Transverse colon (tissue), 4 donors: ENCODE data around the gene SHROOM3. TPM values are rescaled to one million over a fixed set of nuclear protein-coding genes. Genes with fewer than 3 reads are reported as not detected.

Source experiments
- DNase-seq: peaks from one replicate; pipeline ENCODE4 v3.0.0-alpha.2; 2019
- H3K27ac ChIP-seq, 4 donors: fragments of 200-600 bp; sonication (generic); 2 replicates each; pipeline ENCODE4 v1.5.1; 2016 to 2018; ENCODE audit warnings: inconsistent platforms in 4 of 4
- H3K27me3 ChIP-seq: fragments of 200-600 bp; sonication (generic); 2 replicates; pipeline ENCODE4 v1.5.1; 2017; ENCODE audit warnings: inconsistent platforms
- H3K36me3 ChIP-seq, 4 donors: fragments of 200-600 bp; sonication (generic); 2 replicates each; pipeline ENCODE4 v1.5.1; 2017 to 2019; ENCODE audit warnings: inconsistent platforms in 4 of 4
- H3K4me1 ChIP-seq, 4 donors: fragments of 200-600 bp; sonication (generic); 2 replicates each; pipeline ENCODE4 v1.5.1; 2017 to 2020; ENCODE audit warnings: inconsistent platforms in 4 of 4
- H3K4me3 ChIP-seq, 4 donors: fragments of 200-600 bp; sonication (generic); 1 replicate in 1 of 4; 2 replicates in 3 of 4; pipeline versions ENCODE4 v1.5.1 to v1.6.1; 2017 to 2019; ENCODE audit warnings: inconsistent platforms in 4 of 4
- H3K9me3 ChIP-seq, 2 donors: fragments of 200-600 bp; sonication (generic); 2 replicates each; pipeline ENCODE4 v1.5.1; 2017 to 2019; ENCODE audit warnings: inconsistent platforms in 2 of 2
- CTCF ChIP-seq, 5 experiments: fragments of 200-600 bp in 3 of 5; fragments of 450-650 bp in 2 of 5; sonication (generic) in 3 of 5; IDR thresholded peaks; 1 replicate in 2 of 5; 2 replicates in 3 of 5; pipeline ENCODE4 v1.5.1; 2016 to 2017; ENCODE audit warnings: antibody characterized with exemption in 5 of 5, inconsistent platforms in 3 of 5, mild to moderate bottlenecking in 2 of 5, moderate library complexity in 1 of 5
- EP300 ChIP-seq: sonication (generic); formaldehyde crosslinking; IDR thresholded peaks from one replicate; pipeline ENCODE4 v1.6.1; 2017; ENCODE audit warnings: antibody characterized with exemption, low read depth
- POLR2A ChIP-seq: fragments of 450-650 bp; IDR thresholded peaks from one replicate; pipeline ENCODE4 v1.6.1; 2016; ENCODE audit warnings: antibody characterized with exemption, mild to moderate bottlenecking, moderate library complexity
- POLR2AphosphoS5 ChIP-seq, 3 donors: sonication (generic); formaldehyde crosslinking; IDR thresholded peaks; one replicate each; pipeline ENCODE4 v1.6.1; 2016; ENCODE audit warnings: antibody characterized with exemption in 3 of 3
- WGBS, 2 donors: methylation state at CpG; one replicate each; pipeline ENCODE4 v1.1.5; 2018; ENCODE audit warnings: low coverage in 1 of 2; 5-methylcytosine and 5-hydroxymethylcytosine counted together
- in situ Hi-C, 4 donors: fragments of 200-750 bp; cut with MboI; loops; one replicate each; pipeline versions ENCODE4 v1.15.0 to v1.15.1; 2017; ENCODE audit warnings: low sequenced_read_pairs in 3 of 4, low pct_ligation_motif_present in 1 of 4, low pct_unique_long_range_greater_than_20kb in 1 of 4
- intact Hi-C: fragments of 100-400 bp; cut with DNase I; formaldehyde crosslinking; loops from one replicate; pipeline ENCODE4 v1.15.1; 2023; ENCODE audit warnings: low total_unique reads
- total RNA-seq, 4 donors: library from RNA; depleted of rRNA; stranded (reverse); fragments of >200 nt; gene quantifications; one replicate each; pipeline ENCODE4 v1.1.0, GENCODE V29; 2016

SHROOM3 gene
- total RNA-seq, 4 donors from 2014 or later: 182 to 456 (median 437) TPM

DNA sequence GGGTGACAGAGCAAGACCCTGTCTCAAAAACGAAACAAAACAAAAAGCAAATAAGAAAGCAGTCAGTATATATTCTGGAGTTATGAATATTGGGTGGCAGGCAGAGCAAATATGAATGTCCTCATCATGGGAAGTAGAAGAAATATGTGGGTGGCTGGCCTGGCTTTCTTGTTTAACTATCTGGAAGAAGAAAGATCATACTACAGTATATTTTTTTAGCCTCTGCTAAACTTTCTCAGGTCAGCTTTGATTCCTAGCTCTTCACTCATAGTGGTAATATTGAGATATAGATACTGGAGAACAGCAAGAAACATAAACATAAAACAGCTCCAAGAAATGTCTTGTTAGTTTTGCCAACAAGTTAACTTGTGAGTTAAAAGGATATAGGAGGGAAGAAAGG, 270.4 kb downstream of the SHROOM3 start:
- 29 to 40% methylated on average over 1 of the region's 1 CpG for WGBS, 2 donors
- intact Hi-C loops: no loop called here
- Histone ChIP-seq H3K9me3 (no peaks in the 10 kb centered on the region), H3K4me3 (no peak overlapping the region), H3K27ac (peak overlapping the region; percentile 84 to 88 (median 86)), H3K4me1 (peaks cover 28 to 77% (median 52%) of the 10 kb centered on the region in 4 donors), H3K27me3 (no peaks in the 10 kb centered on the region), H3K36me3 (no peaks in the 10 kb centered on the region)
- no peak for DNase-seq
- in situ Hi-C loops: no loop called here
- no peak for TF ChIP-seq POLR2A
- no peak for TF ChIP-seq CTCF (IDR thresholded peaks at IDR 0.05)
- no peak for TF ChIP-seq POLR2AphosphoS5 (IDR thresholded peaks at IDR 0.05)
- TF ChIP-seq EP300: no peak

GRCh38 chr4:76706581-76706980, 271.6 kb downstream of the SHROOM3 start:
- no peak for TF ChIP-seq POLR2AphosphoS5 (IDR thresholded peaks at IDR 0.05)
- no peak for TF ChIP-seq POLR2A
- no peak for TF ChIP-seq CTCF (IDR thresholded peaks at IDR 0.05)
- TF ChIP-seq EP300: no peak
- intact Hi-C loops: no loop called here

DNA sequence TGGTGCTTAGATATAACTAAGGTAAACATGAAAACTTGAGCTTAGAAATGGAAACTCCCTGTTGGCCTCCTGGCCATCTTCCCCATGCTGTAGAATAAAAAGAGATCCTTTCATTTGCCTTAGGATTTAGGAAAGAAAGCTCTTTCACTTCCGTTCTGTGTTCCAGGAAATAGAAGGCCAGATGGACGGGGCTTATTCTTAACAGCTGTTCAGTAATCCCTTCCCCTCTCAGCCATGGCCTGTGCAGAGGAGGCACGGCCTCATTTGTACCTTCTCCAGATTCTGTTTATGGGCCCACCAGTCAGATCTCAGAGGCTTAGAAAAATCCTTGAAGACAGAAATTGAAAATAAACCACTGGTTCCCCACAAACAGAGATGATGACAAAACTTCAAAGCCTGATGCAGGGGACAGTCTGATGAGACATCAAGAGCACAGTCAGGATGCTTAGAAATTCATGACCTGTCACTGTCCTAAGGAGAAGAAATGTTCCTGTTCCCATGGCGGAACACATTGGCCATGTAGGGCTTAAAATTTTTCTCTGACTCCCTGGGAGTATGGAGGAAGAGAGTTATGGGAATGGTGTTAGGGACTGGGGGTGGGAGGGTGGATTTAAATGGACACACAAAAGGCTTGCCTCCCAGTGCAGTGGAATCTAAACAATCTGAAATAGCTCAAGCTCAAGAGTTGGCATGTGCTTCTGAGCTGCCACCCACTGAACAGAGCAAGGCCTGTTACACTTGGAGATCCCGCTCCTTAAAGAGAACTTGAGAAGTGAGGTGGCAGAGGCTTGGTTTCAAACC, 274.1 kb downstream of the SHROOM3 start:
- peak overlapping the region; percentile 40 to 62 (median 53) for H3K27ac ChIP-seq

More at GRCh38 chr4:76706581-76706980, 271.6 kb downstream of the SHROOM3 start:
- Histone ChIP-seq H3K36me3 (peaks cover 0 to 5% (median 0%) of the 10 kb centered on the region in 4 donors), H3K27ac (peak overlapping the region; percentile 0 to 88 (median 86)), H3K27me3 (no peaks in the 10 kb centered on the region), H3K4me3 (no peak overlapping the region), H3K4me1 (peaks cover 27 to 66% (median 45%) of the 10 kb centered on the region in 4 donors), H3K9me3 (no peaks in the 10 kb centered on the region)
- WGBS, 2 donors: 78 to 79% methylated on average over 3 to 6 of the region's 6 CpGs
- in situ Hi-C loops: no loop called here
- no peak for DNase-seq

More for the DNA sequence above, 274.1 kb downstream of the SHROOM3 start:
- intact Hi-C loops: no loop called here
- DNase-seq: no peak
- WGBS, 2 donors: 68 to 73% methylated on average over 2 to 5 of the region's 5 CpGs
- Histone ChIP-seq H3K9me3 (no peaks in the 10 kb centered on the region), H3K4me3 (no peak overlapping the region), H3K27me3 (no peaks in the 10 kb centered on the region), H3K4me1 (peaks cover 11 to 45% (median 21%) of the 10 kb centered on the region in 4 donors), H3K36me3 (peaks cover 0 to 13% (median 0%) of the 10 kb centered on the region in 4 donors)
- TF ChIP-seq EP300: no peak
- no peak for TF ChIP-seq POLR2A
- TF ChIP-seq POLR2AphosphoS5 (IDR thresholded peaks at IDR 0.05): no peak
- TF ChIP-seq CTCF (IDR thresholded peaks at IDR 0.05): no peak
- in situ Hi-C loops: no loop called here
